ENCODE data around the gene LSM2. TPM values are rescaled to one million over a fixed set of nuclear protein-coding genes. Genes with fewer than 3 reads are reported as not detected.

The LSM2 gene
- total and polyA plus RNA-seq, 9 of the 15 experiments (the other 6 are each of a cell fraction or from before 2014, with no cell fraction given) = 154 to 407 (median 223) TPM

DNA sequence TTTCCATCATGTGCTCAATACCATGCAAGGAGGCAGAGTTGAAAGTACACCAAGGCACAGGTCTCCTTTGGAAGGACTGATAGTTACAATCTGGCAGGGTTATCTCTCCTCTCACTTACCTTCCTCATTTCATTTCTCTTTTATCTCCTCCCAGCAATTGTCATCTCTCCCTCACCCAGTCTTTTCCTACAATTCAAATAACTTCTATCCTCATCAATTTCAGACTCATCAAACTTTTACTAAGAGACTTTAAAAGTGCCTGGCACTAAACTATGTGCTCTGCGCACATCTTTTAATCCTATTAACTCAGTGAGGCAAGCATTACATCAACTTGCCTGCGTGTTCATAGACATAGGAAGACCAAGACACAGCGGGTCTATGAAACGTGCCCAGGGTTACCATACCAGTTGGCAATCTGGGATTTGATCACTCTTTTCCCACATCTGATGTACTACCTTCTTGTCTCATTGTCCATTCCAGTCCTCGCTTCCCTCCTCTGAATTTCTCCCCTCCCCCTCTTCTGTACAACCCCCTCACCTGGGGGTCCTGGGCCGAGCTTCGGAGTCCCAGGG is 12.4 kb downstream of the LSM2 start (continued):
- TF ChIP-seq, protein P1, sequence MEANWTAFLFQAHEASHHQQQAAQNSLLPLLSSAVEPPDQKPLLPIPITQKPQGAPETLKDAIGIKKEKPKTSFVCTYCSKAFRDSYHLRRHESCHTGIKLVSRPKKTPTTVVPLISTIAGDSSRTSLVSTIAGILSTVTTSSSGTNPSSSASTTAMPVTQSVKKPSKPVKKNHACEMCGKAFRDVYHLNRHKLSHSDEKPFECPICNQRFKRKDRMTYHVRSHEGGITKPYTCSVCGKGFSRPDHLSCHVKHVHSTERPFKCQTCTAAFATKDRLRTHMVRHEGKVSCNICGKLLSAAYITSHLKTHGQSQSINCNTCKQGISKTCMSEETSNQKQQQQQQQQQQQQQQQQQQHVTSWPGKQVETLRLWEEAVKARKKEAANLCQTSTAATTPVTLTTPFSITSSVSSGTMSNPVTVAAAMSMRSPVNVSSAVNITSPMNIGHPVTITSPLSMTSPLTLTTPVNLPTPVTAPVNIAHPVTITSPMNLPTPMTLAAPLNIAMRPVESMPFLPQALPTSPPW (CRISPR knock-in tag; IDR thresholded peaks at IDR 0.05) = 0 out of 2 replicates have a peak, but pooled peaks have one; percentile 37
- TF ChIP-seq CSDE1 (IDR thresholded peaks at IDR 0.05) (no peak), TEAD2 (tag; IDR thresholded peaks at IDR 0.05) (0 out of 2 replicates have a peak, but pooled peaks have one; percentile 25), MTA1 (IDR thresholded peaks at IDR 0.05; ENCODE audit: borderline replicate concordance) (peak; percentile 85), ELF4 (CRISPR knock-in tag; IDR thresholded peaks at IDR 0.05) (peak; percentile 59; the same call in 1 of the 2 replicates), GATA2 (CRISPR knock-in tag; IDR thresholded peaks at IDR 0.05) (peak; percentile 49), ATF7 (IDR thresholded peaks at IDR 0.05) (peak; percentile 53), DPF2 (IDR thresholded peaks at IDR 0.05) (peak; percentile 92), SMC3 (conservative IDR thresholded peaks at IDR 0.05; ENCODE audit: insufficient read depth, low read depth, low read length) (0 out of 2 replicates have a peak, but pooled peaks have one; percentile 14), CBFA2T3 (IDR thresholded peaks at IDR 0.05) (peak; percentile 69), ZNF639 (CRISPR knock-in tag; conservative IDR thresholded peaks at IDR 0.05 in 1 of 2, IDR thresholded peaks at IDR 0.05 in 1 of 2) (0 out of 4 replicates have a peak, but pooled peaks of 1 of the 2 experiments have one; percentile 30), MEIS2 (IDR thresholded peaks at IDR 0.05; ENCODE audit: partially characterized antibody) (no peak), CTBP1 (IDR thresholded peaks at IDR 0.05; ENCODE audit: borderline replicate concordance) (peak; percentile 89), PKNOX1 (IDR thresholded peaks at IDR 0.05) (peak; percentile 25; the same call in 1 of the 2 replicates), ARID1B (IDR thresholded peaks at IDR 0.05) (peak; percentile 78), XRCC5 (IDR thresholded peaks at IDR 0.05; ENCODE audit: low read depth, low read length) (0 out of 2 replicates have a peak, but pooled peaks have one; percentile 17), CHD2 (IDR thresholded peaks at IDR 0.05; ENCODE audit: low read depth, low read length) (peak; percentile 49; the same call in 1 of the 2 replicates), THRAP3 (IDR thresholded peaks at IDR 0.05; ENCODE audit: borderline replicate concordance) (peak; percentile 29; the same call in 1 of the 2 replicates), KLF10 (CRISPR knock-in tag; IDR thresholded peaks at IDR 0.05) (no peak), TAL1 (IDR thresholded peaks at IDR 0.05) (peak; percentile 33), NFIX (CRISPR knock-in tag; IDR thresholded peaks at IDR 0.05; ENCODE audit: low read depth) (no peak)
- TF ChIP-seq, protein P2, sequence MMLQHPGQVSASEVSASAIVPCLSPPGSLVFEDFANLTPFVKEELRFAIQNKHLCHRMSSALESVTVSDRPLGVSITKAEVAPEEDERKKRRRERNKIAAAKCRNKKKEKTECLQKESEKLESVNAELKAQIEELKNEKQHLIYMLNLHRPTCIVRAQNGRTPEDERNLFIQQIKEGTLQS (IDR thresholded peaks at IDR 0.05) = peak; percentile 39; the same call in 1 of the 2 replicates
- TF ChIP-seq, protein P2 (CRISPR knock-in tag; conservative IDR thresholded peaks at IDR 0.05) = no peak
- TF ChIP-seq, protein P3, sequence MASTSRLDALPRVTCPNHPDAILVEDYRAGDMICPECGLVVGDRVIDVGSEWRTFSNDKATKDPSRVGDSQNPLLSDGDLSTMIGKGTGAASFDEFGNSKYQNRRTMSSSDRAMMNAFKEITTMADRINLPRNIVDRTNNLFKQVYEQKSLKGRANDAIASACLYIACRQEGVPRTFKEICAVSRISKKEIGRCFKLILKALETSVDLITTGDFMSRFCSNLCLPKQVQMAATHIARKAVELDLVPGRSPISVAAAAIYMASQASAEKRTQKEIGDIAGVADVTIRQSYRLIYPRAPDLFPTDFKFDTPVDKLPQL (IDR thresholded peaks at IDR 0.05; ENCODE audit: extremely low read depth, insufficient read length) = no peak
